Uterus (tissue), 2 donors: ENCODE data around the gene KCNQ5.

Experiments used
- POLR2A ChIP-seq, 2 donors: fragments of 450-650 bp; IDR thresholded peaks; one replicate each; pipeline ENCODE4 v1.6.1; 2016; ENCODE audit warnings: antibody characterized with exemption in 2 of 2, mild to moderate bottlenecking in 1 of 2, moderate library complexity in 1 of 2
- TF ChIP-seq, protein P1 (sequence below), 4 experiments: fragments of 200-600 bp in 2 of 4; fragments of 450-650 bp in 2 of 4; sonication (generic) in 2 of 4; IDR thresholded peaks; one replicate each; pipeline ENCODE4 v1.5.1; 2016 to 2019; ENCODE audit warnings: antibody characterized with exemption in 4 of 4, mild to moderate bottlenecking in 2 of 4, moderate library complexity in 1 of 4

DNA sequence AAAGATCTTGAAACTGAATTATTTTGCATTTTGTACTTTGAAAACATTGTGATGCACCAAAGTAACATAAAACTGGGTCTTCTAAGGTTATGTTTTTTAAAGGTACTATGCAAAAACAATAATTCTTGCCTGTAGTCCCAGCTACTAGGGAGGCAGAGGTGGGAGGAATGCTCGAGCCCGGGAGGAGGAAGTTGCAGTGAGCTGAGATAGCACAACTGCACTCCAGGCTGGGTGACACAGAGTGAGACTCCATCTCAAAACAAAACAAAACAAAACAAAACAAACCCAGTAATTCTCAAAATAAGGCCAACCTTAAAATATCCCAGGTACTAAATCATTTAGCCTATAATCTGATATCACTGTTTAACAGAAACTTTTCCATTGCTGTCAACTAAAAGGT is 333.8 kb downstream of the KCNQ5 start:
- TF ChIP-seq POLR2A (IDR thresholded peaks at IDR 0.05): no peak
- TF ChIP-seq, protein P1, sequence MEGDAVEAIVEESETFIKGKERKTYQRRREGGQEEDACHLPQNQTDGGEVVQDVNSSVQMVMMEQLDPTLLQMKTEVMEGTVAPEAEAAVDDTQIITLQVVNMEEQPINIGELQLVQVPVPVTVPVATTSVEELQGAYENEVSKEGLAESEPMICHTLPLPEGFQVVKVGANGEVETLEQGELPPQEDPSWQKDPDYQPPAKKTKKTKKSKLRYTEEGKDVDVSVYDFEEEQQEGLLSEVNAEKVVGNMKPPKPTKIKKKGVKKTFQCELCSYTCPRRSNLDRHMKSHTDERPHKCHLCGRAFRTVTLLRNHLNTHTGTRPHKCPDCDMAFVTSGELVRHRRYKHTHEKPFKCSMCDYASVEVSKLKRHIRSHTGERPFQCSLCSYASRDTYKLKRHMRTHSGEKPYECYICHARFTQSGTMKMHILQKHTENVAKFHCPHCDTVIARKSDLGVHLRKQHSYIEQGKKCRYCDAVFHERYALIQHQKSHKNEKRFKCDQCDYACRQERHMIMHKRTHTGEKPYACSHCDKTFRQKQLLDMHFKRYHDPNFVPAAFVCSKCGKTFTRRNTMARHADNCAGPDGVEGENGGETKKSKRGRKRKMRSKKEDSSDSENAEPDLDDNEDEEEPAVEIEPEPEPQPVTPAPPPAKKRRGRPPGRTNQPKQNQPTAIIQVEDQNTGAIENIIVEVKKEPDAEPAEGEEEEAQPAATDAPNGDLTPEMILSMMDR (IDR thresholded peaks at IDR 0.05): no peak
